ENCODE measurements around the gene LIN52. TPM values are rescaled to one million over a fixed set of nuclear protein-coding genes. Genes with fewer than 3 reads are reported as not detected.

Gene LIN52
- total and polyA plus RNA-seq, 2 of the 13 experiments (the other 11 are each of a cell fraction or from before 2014, with no cell fraction given) = 11.4 to 23.3 TPM

- in situ Hi-C loops (cut with HindIII; ENCODE audit: extremely low pct_ligation_motif_present, low pct_unique_long_range_greater_than_20kb) (no loop called here), intact Hi-C loops (cut with micrococcal nuclease; ENCODE audit: unreplicated experiment) (no loop called here)
- Histone ChIP-seq H3K9me3 (ENCODE audit: low read length) (no peaks in the 10 kb centered on the region), H3K36me3 (replicated peaks in 1 of 2; ENCODE audit: control insufficient read depth in 1 of 2, insufficient read depth in 2 of 2, low read length in 2 of 2) (peaks cover 0 to 2% of the 10 kb centered on the region in 2 experiments; a peak in 4 of 5 replicates), H4K20me1 (ENCODE audit: insufficient read depth, low read length) (no peaks in the 10 kb centered on the region), H3K4me3 (replicated peaks in 1 of 3; ENCODE audit: insufficient read depth in 1 of 3, low read depth in 2 of 3, low read length in 3 of 3) (no peak overlapping the region), H3K4me2 (ENCODE audit: low read depth, low read length) (no peak overlapping the region), H2AFZ (ENCODE audit: low read length) (no peak overlapping the region), H3K9ac (ENCODE audit: insufficient read depth, low read depth, low read length) (no peak overlapping the region), H3K27me3 (ENCODE audit: control insufficient read depth in 1 of 2, insufficient read depth in 2 of 2, low read length in 2 of 2) (no peaks in the 10 kb centered on the region; a peak in 1 of 5 replicates), H3K27ac (ENCODE audit: extremely low read length, insufficient read depth, low read length) (no peak overlapping the region), H3K79me2 (ENCODE audit: insufficient read depth, low read length) (peaks cover 29% of the 10 kb centered on the region), H3K4me1 (ENCODE audit: insufficient read depth, low read length) (peaks cover 14% of the 10 kb centered on the region)
- FAIRE-seq = no peak
- no peak for DNase-seq (ENCODE audit: low spot score)
- TF ChIP-seq ZNF329 (CRISPR knock-in tag; IDR thresholded peaks at IDR 0.05; ENCODE audit: low read depth) = no peak
- TF ChIP-seq, protein P1, sequence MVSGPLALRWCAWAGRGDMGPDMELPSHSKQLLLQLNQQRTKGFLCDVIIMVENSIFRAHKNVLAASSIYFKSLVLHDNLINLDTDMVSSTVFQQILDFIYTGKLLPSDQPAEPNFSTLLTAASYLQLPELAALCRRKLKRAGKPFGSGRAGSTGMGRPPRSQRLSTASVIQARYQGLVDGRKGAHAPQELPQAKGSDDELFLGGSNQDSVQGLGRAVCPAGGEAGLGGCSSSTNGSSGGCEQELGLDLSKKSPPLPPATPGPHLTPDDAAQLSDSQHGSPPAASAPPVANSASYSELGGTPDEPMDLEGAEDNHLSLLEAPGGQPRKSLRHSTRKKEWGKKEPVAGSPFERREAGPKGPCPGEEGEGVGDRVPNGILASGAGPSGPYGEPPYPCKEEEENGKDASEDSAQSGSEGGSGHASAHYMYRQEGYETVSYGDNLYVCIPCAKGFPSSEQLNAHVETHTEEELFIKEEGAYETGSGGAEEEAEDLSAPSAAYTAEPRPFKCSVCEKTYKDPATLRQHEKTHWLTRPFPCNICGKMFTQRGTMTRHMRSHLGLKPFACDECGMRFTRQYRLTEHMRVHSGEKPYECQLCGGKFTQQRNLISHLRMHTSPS (CRISPR knock-in tag; IDR thresholded peaks at IDR 0.05; ENCODE audit: low read depth) = no peak
- TF ChIP-seq, protein P2, sequence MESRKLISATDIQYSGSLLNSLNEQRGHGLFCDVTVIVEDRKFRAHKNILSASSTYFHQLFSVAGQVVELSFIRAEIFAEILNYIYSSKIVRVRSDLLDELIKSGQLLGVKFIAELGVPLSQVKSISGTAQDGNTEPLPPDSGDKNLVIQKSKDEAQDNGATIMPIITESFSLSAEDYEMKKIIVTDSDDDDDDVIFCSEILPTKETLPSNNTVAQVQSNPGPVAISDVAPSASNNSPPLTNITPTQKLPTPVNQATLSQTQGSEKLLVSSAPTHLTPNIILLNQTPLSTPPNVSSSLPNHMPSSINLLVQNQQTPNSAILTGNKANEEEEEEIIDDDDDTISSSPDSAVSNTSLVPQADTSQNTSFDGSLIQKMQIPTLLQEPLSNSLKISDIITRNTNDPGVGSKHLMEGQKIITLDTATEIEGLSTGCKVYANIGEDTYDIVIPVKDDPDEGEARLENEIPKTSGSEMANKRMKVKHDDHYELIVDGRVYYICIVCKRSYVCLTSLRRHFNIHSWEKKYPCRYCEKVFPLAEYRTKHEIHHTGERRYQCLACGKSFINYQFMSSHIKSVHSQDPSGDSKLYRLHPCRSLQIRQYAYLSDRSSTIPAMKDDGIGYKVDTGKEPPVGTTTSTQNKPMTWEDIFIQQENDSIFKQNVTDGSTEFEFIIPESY (CRISPR knock-in tag; IDR thresholded peaks at IDR 0.05) = no peak
- no peak for TF ChIP-seq ZNF761 (CRISPR knock-in tag; conservative IDR thresholded peaks at IDR 0.05)
- no peak for TF ChIP-seq HNRNPLL (IDR thresholded peaks at IDR 0.05; ENCODE audit: low read depth, low read length, poor library complexity, severe bottlenecking)
- no peak for TF ChIP-seq ZMYM2 (CRISPR knock-in tag; IDR thresholded peaks at IDR 0.05)
- TF ChIP-seq DMAP1 (CRISPR knock-in tag; IDR thresholded peaks at IDR 0.05) = no peak
- TF ChIP-seq THRA (CRISPR knock-in tag; IDR thresholded peaks at IDR 0.05; ENCODE audit: borderline replicate concordance) = no peak
- ATAC-seq = no peak
- 97% methylated on average over 8 of the region's 8 CpGs for WGBS (ENCODE audit: low lambda C conversion rate)
- no TSS peak for BruUV-seq (replicated peaks)
- CTCF ChIA-PET (ENCODE audit: low intra/inter-chr PET ratio, low total read pairs) = no interaction called here
- POLR2A ChIA-PET = no interaction called here
These were observed 4.7 kb downstream of the LIN52 start for GRCh38 chr14:74089251-74090020.

Measured in HepG2 (cell line).